Activated CD8-positive, alpha-beta memory T cell treated with anti-CD3 and anti-CD28 coated beads for 4 hours (primary cell): ENCODE measurements around the gene SERTM2.

ENCODE experiments used
- DNase-seq, 2 donors: peaks; one replicate each; pipeline ENCODE4 v3.0.0-alpha.2; 2020; ENCODE audit warnings: low read depth in 2 of 2

The SERTM2 gene

GRCh38 chrX:111560801-111561200 is 49.4 kb downstream of the SERTM2 start:
- DNase-seq = no peak

GRCh38 chrX:111561851-111562250 is 50.4 kb downstream of the SERTM2 start:
- no peak for DNase-seq

- no peak for DNase-seq
Observed at GRCh38 chrX:111567542-111568255, 56.3 kb downstream of the SERTM2 start.

GRCh38 chrX:111568354-111568753 is 56.9 kb downstream of the SERTM2 start:
- DNase-seq = no peak

- DNase-seq = no peak
Observed at GRCh38 chrX:111568817-111569216, 57.4 kb downstream of the SERTM2 start.
